Stimulated activated CD4-positive, alpha-beta T cell treated with anti-CD3 and anti-CD28 coated beads, Interleukin-12 subunit alpha, Interleukin-12 subunit beta, amount 100 ng/mL, for 24 hours (primary cell): ENCODE results near the gene LIN52.

ENCODE experiments used
- DNase-seq, 2 experiments: peaks; one replicate each; pipeline ENCODE4 v3.0.0-alpha.2; 2020; ENCODE audit warnings: low read depth in 2 of 2

LIN52 gene

GRCh38 chr14:74237441-74237840 lies 152.7 kb downstream of the LIN52 start:
- DNase-seq, result no peak

GRCh38 chr14:74238974-74239847 lies 154.5 kb downstream of the LIN52 start, which contains the start of gene VSX2:
VSX2 (plus strand) TSS chr14:74239449; CDS start chr14:74239562, 113 bp downstream.
- no peak for DNase-seq

DNA sequence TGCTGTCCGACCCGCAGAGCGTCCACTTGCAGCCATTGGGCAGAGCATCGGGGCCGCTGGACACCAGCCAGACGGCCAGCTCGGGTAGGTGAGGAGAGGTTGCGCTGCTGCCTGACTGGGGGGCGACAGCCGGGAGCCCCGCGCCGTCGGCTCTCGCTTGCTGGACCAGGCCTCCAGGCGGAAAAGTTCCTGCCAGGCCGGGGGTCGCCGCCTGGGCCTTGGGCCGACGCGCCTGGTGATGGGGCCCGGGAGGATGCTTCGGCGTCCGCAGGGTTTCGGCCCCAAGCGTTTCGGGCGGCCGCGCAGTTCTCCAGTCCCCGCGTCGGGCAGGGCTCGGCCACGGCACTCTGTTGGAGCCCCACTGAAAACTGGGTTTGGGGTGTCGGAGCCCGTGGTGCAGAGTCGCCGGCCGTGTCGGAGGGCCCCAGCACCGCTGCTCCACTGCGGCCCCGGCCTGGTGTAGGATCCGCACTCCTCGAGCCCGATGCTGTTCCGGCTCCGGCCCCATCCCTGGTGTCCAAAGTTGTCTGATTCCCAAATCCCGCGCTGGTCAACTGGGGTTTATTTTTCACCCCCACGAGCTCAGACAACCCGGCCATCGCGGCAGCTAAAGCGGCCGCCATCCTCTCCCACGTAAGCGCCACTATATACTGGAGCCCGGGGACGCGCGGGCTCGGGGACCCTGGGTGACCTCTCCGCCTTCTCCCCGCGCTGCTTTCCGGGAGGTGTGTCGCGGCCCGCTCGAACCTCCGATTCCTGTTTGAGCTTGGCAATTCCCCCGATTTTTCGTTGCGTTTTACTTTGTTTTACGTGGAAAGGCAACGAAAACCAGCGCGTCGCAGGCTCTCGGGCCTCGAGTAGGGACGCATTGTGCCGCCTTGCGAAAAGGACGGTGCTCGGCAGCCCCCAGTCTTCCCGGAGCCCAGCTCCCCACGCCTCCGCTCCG lies 155.4 kb downstream of the LIN52 start:
- no peak for DNase-seq

DNA sequence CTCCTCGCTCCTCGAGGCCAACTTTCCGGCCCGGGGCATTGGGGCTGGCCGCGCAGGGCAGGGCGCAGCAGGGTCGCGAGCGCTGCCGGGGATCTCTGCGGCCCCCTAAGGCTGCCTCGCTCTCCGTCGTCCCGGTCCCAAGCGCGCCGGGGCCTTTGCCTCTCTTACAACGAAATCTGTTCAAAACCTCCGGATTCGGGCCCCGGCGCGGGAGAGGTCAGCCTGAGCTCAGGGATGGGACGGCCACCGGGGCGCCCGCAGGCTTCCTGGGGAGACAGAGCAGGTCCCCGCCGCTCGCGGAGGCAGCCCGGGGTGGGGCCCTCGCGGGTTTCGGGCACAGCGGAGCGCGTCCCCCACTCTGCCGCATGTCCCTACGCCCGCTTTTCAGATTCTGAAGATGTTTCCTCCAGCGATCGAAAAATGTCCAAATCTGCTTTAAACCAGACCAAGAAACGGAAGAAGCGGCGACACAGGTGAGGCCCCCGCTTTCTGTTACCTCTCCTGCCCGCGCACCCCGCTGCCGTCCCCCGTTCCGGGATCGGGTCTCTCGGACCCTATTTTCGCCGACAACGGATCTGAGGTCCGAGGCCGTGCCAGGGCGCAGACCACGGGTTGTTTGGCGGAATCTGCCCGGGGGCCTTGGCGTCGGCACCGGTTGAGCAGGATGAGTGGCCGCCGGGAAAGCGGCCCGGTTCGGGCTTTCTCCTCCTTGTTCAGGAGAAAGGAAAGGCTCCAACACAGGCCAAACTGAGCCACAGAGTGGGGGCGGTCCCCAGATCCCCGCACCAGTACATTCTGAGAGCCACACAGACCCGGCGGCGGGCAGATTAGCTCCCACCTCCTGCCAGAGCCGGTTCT lies 156.3 kb downstream of the LIN52 start:
- no peak for DNase-seq

DNA sequence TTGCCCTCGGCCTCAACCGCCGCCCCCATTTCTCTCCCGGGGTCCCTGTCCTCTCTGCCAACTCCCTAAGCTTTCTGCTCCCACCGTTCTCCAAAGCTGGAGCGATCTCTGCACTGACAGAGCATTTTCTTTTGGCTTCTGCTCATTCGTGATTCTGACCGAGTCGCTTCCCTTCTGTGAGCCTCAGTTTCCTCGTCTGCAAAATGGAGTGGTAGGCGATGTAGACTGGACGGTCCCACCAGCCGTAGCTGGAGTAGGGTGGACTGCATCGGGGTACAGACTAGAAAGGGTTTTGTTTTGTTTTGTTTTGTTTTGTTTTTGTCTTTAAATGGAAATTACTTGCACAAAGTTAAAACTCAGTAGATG lies 156.9 kb downstream of the LIN52 start:
- no peak for DNase-seq

DNA sequence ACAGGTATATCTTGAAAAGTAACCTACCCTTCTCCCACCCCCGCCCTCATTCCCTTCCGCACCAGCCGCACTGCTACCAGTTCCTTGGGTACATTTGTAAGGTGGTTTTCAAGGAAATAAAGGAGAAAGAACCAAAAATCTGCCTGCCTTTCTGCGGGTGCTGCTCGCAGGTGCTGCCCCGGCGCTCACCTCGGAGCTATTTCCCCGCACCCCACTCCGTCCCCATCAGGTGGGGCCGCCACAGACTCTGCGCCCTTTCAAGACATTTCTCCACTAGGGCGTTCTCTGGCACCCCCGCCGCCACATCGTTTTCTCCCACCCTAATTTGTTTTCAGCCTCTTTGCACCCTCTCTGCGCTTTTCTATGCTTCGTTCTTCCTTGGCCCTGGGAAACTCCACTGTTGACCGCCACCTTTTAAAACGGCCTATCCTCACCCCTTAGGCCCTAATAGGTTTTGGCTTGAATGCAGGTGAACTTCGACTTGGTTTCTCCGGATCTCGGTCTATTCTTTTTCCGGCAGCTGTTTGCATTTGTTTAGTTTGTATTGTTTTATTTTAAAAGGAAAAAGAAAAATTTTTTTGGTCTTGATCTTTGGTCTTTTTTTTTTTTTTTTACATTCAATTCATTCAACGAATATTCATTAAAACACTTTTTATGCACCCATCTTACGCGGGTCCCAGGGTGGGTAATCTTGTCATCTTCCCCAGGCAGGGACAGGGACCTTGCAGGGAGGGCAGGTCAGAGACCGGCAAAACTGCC lies 157.4 kb downstream of the LIN52 start:
- no peak for DNase-seq

GRCh38 chr14:74242780-74243042 lies 158.0 kb downstream of the LIN52 start:
- DNase-seq, result no peak

GRCh38 chr14:74243051-74243450 lies 158.3 kb downstream of the LIN52 start:
- DNase-seq, result no peak

- DNase-seq, result no peak
Measured at GRCh38 chr14:74244115-74244514, 159.4 kb downstream of the LIN52 start.

DNA sequence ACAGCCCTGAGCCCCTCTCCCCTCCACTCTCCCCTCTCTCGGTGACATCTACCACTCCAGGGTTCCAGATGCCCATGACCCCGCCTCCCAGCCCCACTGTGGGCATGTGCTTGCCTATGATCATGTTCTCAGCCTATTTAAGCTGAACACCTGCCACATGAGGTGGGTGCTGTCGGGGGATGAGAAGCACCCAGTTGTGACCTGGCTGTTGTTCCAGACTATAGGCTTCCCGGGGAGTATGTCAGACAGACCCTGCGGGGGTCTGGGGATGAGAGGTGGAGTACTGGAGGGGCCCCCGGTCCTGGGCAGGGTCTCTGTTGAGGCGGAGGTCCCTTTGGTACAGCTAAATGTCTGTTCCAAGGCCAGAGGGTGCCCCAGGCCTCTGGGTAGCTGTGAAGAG lies 160.5 kb downstream of the LIN52 start:
- no peak for DNase-seq

DNA sequence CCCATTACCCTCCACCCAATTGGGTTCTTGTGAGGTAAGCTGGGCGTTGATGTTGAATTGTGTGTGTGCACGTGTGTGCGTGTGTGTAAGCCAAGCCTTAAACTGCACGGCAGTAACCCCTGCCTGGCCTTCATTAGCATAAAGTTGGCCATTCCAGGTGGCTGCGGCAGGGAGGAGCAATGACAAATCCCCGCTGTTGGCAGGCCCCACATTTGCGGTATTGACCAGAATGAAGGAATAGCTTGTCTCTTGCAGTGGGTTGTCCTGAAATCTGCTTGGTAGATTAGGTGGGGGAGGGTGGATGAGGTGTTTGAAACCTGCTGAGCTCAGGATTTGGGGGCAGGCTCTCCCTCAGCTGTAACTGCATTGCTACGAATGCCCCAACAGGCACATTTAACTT lies 161.8 kb downstream of the LIN52 start:
- DNase-seq, result no peak

DNA sequence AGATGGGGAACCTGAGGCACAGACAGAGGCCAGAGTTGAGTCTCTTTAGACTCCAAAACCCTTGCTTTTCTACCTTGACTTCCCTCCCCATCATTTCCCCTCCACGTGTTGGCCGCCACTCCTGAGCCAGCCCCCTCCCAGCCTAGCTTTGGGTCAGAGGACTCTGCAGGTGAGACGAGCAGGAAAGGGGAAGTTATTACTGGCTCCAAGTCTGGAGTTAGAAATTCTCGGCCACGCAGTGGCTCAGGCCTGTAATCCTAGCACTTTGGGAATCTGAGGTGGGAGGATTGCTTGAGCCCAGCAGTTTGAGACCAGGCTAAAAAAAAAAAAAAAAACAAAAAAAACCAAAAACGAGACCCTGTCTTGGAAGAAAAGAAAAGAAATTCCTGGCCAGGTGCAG lies 163.3 kb downstream of the LIN52 start:
- DNase-seq, result no peak

DNA sequence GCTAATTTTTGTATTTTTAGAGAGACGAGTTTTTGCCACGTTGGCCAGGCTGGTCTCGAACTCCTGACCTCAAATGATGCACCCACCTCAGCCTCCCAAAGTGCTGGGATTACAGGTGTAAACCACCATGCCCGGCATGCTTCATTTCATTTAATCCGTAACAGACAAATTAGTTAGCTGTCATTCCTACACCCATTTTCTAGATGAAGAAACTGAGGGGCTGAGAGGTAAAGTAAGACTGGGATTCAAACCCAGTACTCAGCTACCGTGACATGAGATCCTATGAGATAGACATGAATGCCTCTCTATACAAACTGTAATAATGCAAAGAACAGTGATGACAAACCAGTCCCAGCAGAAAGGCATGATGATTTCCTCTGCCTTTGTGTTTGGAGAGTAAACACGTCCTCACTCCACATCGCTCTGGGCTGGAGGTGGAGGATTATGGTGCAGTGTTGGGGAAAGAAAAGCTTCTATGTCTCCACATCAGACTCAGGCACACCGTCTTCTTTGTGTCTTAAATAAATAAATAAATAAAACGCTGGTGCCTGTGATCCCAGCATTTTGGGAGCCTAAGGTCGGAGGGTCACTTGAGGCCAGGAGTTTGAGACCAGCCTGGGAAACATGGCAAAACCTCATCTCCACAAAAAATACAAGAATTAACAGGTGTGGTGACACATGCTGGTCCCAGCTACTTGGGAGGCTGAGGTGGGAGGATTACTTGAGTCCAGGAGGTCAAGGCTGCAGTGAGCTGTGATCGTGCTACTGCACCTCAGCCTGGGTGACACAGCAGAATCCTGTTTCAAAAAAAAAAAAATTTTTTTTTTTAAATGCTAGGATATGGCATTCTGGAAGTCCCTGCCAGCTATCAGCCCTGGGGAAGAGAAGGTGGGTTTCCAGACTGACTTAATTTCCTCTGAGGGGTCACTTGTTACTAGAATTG lies 164.9 kb downstream of the LIN52 start:
- DNase-seq, result no peak
